Measurements from ENCODE around the gene DRC3.

The DRC3 gene

DNA sequence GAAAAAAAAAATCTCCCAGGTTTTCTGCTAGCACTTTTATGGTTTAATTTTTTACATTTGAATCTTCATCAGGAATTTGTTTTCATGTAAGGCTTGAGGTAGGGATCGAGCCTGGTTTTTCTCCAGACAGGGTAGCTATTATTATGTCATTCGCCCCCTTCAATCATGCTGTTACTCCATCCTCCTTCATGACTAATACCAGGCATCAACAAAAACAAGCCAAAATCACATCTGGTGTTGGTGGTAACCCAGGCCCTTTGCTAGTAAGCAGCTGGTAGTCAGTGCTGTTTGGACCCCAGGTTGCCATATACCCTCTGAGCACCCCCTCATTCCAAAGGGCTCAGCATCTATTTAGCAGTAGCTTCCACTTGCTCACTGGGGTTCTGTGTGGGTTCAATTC, 29.5 kb downstream of the DRC3 start:
- TF ChIP-seq, protein P1, sequence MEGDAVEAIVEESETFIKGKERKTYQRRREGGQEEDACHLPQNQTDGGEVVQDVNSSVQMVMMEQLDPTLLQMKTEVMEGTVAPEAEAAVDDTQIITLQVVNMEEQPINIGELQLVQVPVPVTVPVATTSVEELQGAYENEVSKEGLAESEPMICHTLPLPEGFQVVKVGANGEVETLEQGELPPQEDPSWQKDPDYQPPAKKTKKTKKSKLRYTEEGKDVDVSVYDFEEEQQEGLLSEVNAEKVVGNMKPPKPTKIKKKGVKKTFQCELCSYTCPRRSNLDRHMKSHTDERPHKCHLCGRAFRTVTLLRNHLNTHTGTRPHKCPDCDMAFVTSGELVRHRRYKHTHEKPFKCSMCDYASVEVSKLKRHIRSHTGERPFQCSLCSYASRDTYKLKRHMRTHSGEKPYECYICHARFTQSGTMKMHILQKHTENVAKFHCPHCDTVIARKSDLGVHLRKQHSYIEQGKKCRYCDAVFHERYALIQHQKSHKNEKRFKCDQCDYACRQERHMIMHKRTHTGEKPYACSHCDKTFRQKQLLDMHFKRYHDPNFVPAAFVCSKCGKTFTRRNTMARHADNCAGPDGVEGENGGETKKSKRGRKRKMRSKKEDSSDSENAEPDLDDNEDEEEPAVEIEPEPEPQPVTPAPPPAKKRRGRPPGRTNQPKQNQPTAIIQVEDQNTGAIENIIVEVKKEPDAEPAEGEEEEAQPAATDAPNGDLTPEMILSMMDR (IDR thresholded peaks at IDR 0.05; ENCODE audit: borderline replicate concordance, insufficient read depth, low read depth, low read length), result no peak
- H3K4me3 ChIP-seq (ENCODE audit: low read depth, low read length), result no peak overlapping the region

DNA sequence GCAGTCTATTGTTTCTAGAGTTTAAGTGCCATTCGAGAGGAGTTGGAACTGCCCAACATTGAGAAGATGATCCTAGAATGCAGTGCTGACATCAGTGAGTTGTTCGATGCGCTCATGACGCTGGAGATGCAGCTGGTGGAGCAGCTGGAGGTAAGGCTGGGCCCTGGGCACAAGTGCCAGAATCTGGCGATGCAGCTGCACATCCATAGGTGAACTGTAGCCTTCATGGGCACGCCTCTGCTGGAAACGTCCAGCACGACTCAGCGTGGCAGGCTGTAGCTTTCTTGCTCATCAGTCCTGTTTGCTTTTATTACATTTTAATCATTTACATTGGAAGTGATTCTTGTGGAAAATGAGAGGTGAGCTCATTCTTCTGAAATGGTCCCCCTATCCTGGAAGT, 31.7 kb downstream of the DRC3 start:
- TF ChIP-seq, protein P1 (IDR thresholded peaks at IDR 0.05; ENCODE audit: borderline replicate concordance, insufficient read depth, low read depth, low read length), result no peak
- no peak overlapping the region for H3K4me3 ChIP-seq (ENCODE audit: low read depth, low read length)

DNA sequence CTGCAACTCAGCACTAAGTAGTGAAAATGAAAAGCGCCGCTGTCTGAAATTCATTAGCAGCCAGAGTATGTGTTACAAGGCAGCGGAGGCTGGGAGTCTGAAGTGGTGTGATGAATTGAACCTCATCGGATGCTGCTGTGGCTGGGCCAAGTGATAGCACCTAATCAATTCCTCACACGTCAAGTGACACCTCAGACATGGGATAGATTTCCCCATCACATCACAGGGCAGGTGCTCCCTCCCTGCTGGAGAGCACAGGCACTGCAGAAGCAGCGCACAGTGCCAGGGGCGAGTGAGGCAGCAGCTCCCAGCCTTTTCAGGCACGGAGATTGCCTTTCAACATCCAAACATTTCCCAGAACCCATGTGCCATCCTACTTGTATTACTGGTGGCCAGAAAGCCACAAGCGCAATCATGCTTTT, 32.2 kb downstream of the DRC3 start:
- TF ChIP-seq, protein P1 (IDR thresholded peaks at IDR 0.05; ENCODE audit: borderline replicate concordance, insufficient read depth, low read depth, low read length), result peak; percentile 41; the same call in 1 of the 2 replicates

DNA sequence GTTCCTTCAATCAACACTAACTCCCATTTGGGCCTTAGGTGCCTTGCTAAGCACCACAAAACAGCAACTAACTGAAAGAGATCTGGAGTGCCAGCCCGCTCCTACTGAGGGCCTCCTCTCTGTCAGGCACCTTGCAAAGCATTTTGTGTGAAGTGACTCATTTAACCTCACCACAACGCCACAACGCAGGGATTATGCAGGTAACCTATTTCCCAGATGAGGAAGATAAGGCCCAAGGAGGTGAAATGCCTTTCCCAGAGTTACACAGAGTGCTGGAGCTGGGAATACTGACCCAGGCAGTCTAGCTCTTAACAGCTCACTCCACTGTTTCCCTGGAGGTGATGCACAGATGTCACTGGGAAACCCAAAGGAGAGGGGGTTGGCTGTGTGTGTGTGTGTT, 32.8 kb downstream of the DRC3 start:
- TF ChIP-seq, protein P1 (IDR thresholded peaks at IDR 0.05; ENCODE audit: borderline replicate concordance, insufficient read depth, low read depth, low read length), result no peak
- no peak overlapping the region for H3K4me3 ChIP-seq (ENCODE audit: low read depth, low read length)

More for the DNA sequence above, 32.2 kb downstream of the DRC3 start:
- H3K4me3 ChIP-seq (ENCODE audit: low read depth, low read length), result no peak overlapping the region

DNA sequence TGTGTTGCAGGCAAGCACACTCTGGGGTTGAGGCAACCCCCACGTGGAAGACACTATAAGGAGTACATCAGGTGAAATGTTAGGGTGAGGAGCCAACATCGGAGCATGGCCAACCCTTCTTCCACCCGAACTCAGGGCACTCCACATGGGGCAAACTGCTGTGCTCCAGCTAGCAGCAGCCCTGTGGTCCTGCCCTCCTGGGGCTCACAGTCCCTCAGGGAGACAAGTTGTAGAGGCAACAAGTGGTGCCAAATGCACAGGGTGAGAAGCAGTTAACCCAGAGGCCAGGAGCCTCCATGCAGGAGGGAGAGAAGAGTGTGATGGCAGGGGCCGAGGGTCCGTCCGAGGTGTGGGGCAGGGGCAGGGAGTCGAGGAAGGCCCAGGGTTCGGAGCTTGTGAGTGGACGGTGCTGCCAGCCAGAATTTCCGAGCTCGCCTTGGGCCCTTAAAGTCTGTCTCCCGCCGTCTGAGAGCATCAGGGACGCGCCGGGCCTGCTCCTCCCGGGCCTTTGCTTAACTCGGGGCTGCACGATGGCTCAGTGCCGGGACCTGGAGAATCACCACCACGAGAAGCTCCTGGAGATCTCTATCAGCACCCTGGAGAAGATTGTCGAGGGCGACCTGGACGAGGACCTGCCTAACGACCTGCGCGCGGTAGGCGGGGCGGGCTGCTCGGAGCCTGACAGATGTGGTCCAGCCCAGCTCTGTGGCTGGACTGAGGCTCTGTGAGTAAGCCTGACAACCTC, 34.0 kb downstream of the DRC3 start:
- TF ChIP-seq, protein P1 (IDR thresholded peaks at IDR 0.05; ENCODE audit: borderline replicate concordance, insufficient read depth, low read depth, low read length), result no peak
- no peak overlapping the region for H3K4me3 ChIP-seq (ENCODE audit: low read depth, low read length)

DNA sequence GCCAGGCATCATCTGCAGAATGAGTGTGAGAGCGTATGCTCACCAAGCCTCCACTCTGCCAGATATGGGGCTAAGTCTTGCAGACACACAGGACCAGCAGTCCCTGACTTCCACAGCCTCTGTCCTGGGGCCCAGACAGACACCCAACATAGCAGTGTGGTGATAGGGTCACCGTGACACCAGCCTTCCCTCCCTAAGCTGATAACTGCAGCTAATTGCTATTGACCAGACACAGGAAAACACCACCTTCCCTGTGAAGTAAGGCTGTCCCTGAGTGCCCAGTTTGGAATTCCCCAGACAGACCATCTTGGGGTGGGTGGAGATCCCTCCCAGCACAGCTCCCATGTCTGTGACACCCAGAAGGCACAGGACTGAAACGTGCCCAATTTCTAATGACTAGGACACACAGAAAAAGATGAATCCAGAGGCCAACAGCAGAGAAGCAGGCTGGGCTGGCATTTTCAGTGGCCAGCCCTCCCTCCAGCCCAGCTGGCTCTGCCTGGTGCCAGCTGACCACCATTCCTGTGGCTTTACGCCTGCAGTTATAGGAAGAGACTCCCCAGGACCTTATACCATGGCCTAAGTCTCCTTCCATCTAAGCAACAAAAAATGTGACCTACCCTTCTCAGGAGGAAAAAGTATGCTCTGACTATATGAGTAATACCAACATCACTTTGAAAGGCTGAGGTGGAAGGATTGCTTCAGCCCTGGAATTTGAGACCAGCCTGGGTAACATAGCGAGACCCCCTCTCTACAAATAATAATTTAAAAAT, 36.0 kb downstream of the DRC3 start:
- TF ChIP-seq, protein P1 (IDR thresholded peaks at IDR 0.05; ENCODE audit: borderline replicate concordance, insufficient read depth, low read depth, low read length), result no peak
- H3K4me3 ChIP-seq (ENCODE audit: low read depth, low read length), result no peak overlapping the region
